Dendritic cell treated with granulocyte-macrophage colony-stimulating factor and Interleukin-4, amounts not matched to agents 40 ng/mL and 50 ng/mL, for 4 days (primary cell): ENCODE measurements around the gene DAZAP1.
A peak's percentile ranks its signal among the peaks of the same experiment; 100 is the strongest.
"Not testable (repeated sequence)": the region's sequence is repeated elsewhere in the genome, so short reads cannot be mapped to it uniquely, and the experiment has no call there.

Source experiments
- H3K27ac Mint-ChIP-seq: one replicate; pipeline ENCODE4 v1.8.0; 2022; ENCODE audit warnings: mild to moderate bottlenecking, mixed read lengths
- H3K27me3 Mint-ChIP-seq: one replicate; pipeline ENCODE4 v1.8.0; 2022; ENCODE audit warnings: mild to moderate bottlenecking, mixed read lengths
- H3K36me3 Mint-ChIP-seq: one replicate; pipeline ENCODE4 v1.8.0; 2022; ENCODE audit warnings: low read depth, mixed read lengths
- H3K4me1 Mint-ChIP-seq: one replicate; pipeline ENCODE4 v1.8.0; 2022; ENCODE audit warnings: low read depth, mixed read lengths
- H3K4me3 Mint-ChIP-seq: one replicate; pipeline ENCODE4 v1.8.0; 2022; ENCODE audit warnings: mild to moderate bottlenecking, moderate library complexity, mixed read lengths
- H3K9me3 Mint-ChIP-seq: one replicate; pipeline ENCODE4 v1.8.0; 2022; ENCODE audit warnings: mixed read lengths
- intact Hi-C: fragments of 100-400 bp; cut with micrococcal nuclease; formaldehyde crosslinking; loops from one replicate; pipeline ENCODE4 v1.15.0; 2022

DAZAP1 gene

GRCh38 chr19:1471010-1471514 lies 63.7 kb downstream of the DAZAP1 start:
- Mint-ChIP-seq H3K27ac (no peak overlapping the region), H3K27me3 (peaks cover 72% of the 10 kb centered on the region), H3K4me3 (peak overlapping the region; percentile 75), H3K4me1 (peaks cover 35% of the 10 kb centered on the region), H3K36me3 (peaks cover 30% of the 10 kb centered on the region), H3K9me3 (no peaks in the 10 kb centered on the region)
- intact Hi-C loops: loop anchor here (5.0 kb wide), 1 partner anchor 41 kb away; the partner anchor contains the start of gene ADAMTSL5

- peak overlapping the region; percentile 75 for H3K4me3 Mint-ChIP-seq
- peaks cover 36% of the 10 kb centered on the region for H3K36me3 Mint-ChIP-seq
- intact Hi-C loops: loop anchor here (5.0 kb wide), 1 partner anchor 41 kb away; the partner anchor contains the start of gene ADAMTSL5
- no peak overlapping the region for H3K27ac Mint-ChIP-seq
- H3K27me3 Mint-ChIP-seq: peaks cover 68% of the 10 kb centered on the region
- no peaks in the 10 kb centered on the region for H3K9me3 Mint-ChIP-seq
- peaks cover 35% of the 10 kb centered on the region for H3K4me1 Mint-ChIP-seq
Observed at GRCh38 chr19:1471515-1472160, 64.3 kb downstream of the DAZAP1 start.

- intact Hi-C loops: loop anchor here (5.0 kb wide), 1 partner anchor 40 kb away; the partner anchor contains the start of gene ADAMTSL5
- H3K4me3 Mint-ChIP-seq: no peak overlapping the region
- H3K27me3 Mint-ChIP-seq: peaks cover 63% of the 10 kb centered on the region
- H3K36me3 Mint-ChIP-seq: peaks cover 44% of the 10 kb centered on the region
- H3K27ac Mint-ChIP-seq: no peak overlapping the region
- H3K4me1 Mint-ChIP-seq: peaks cover 41% of the 10 kb centered on the region
- no peaks in the 10 kb centered on the region for H3K9me3 Mint-ChIP-seq
Observed at GRCh38 chr19:1472231-1473084, 65.1 kb downstream of the DAZAP1 start.

GRCh38 chr19:1473085-1473851 lies 65.9 kb downstream of the DAZAP1 start:
- Mint-ChIP-seq H3K9me3 (no peaks in the 10 kb centered on the region), H3K4me3 (no peak overlapping the region), H3K4me1 (peaks cover 42% of the 10 kb centered on the region), H3K27me3 (peaks cover 60% of the 10 kb centered on the region), H3K36me3 (peaks cover 51% of the 10 kb centered on the region), H3K27ac (no peak overlapping the region)
- intact Hi-C loops: loop anchor here (5.0 kb wide), 1 partner anchor 39 kb away; the partner anchor contains the start of gene ADAMTSL5

GRCh38 chr19:1474011-1474764 lies 66.8 kb downstream of the DAZAP1 start:
- intact Hi-C loops: loop anchor here (5.0 kb wide), 1 partner anchor 38 kb away; the partner anchor contains the start of gene ADAMTSL5
- H3K4me1 Mint-ChIP-seq: peaks cover 47% of the 10 kb centered on the region
- H3K9me3 Mint-ChIP-seq: no peaks in the 10 kb centered on the region
- H3K27ac Mint-ChIP-seq: no peak overlapping the region
- H3K27me3 Mint-ChIP-seq: peaks cover 54% of the 10 kb centered on the region
- peaks cover 57% of the 10 kb centered on the region for H3K36me3 Mint-ChIP-seq
- no peak overlapping the region for H3K4me3 Mint-ChIP-seq

- intact Hi-C loops: loop anchor here (5.0 kb wide), 1 partner anchor 37 kb away; the partner anchor contains the start of gene ADAMTSL5
- peaks cover 52% of the 10 kb centered on the region for H3K27me3 Mint-ChIP-seq
- peaks cover 52% of the 10 kb centered on the region for H3K4me1 Mint-ChIP-seq
- peaks cover 60% of the 10 kb centered on the region for H3K36me3 Mint-ChIP-seq
- no peak overlapping the region for H3K27ac Mint-ChIP-seq
- H3K9me3 Mint-ChIP-seq: no peaks in the 10 kb centered on the region
- no peak overlapping the region for H3K4me3 Mint-ChIP-seq
Observed at GRCh38 chr19:1474765-1475351, 67.5 kb downstream of the DAZAP1 start.

GRCh38 chr19:1475751-1476437 lies 68.5 kb downstream of the DAZAP1 start:
- Mint-ChIP-seq H3K27me3 (peaks cover 46% of the 10 kb centered on the region), H3K36me3 (peaks cover 60% of the 10 kb centered on the region), H3K4me1 (peaks cover 55% of the 10 kb centered on the region), H3K27ac (no peak overlapping the region), H3K9me3 (no peaks in the 10 kb centered on the region), H3K4me3 (no peak overlapping the region)
- intact Hi-C loops: no loop called here

GRCh38 chr19:1477056-1477455 lies 69.7 kb downstream of the DAZAP1 start:
- H3K4me3 Mint-ChIP-seq, H3K9me3 Mint-ChIP-seq, H3K27ac Mint-ChIP-seq, intact Hi-C loops: not testable (repeated sequence)
- peaks cover 35% of the 10 kb centered on the region for H3K27me3 Mint-ChIP-seq
- H3K36me3 Mint-ChIP-seq: peaks cover 60% of the 10 kb centered on the region
- peaks cover 44% of the 10 kb centered on the region for H3K4me1 Mint-ChIP-seq

GRCh38 chr19:1478934-1479707 lies 71.7 kb downstream of the DAZAP1 start, which contains the start of gene C19orf25:
TSS of gene C19orf25 (minus strand) at chr19:1479215. CDS start at chr19:1478903, 312 bp downstream.
- H3K27me3 Mint-ChIP-seq: peaks cover 15% of the 10 kb centered on the region
- peak within 1 kb of the TSS; percentile 100 for H3K4me3 Mint-ChIP-seq
- peaks cover 49% of the 10 kb centered on the region for H3K36me3 Mint-ChIP-seq
- peaks cover 27% of the 10 kb centered on the region for H3K4me1 Mint-ChIP-seq
- no peaks in the 10 kb centered on the region for H3K9me3 Mint-ChIP-seq
- intact Hi-C loops: no loop called here
- peak within 1 kb of the TSS; percentile 99 for H3K27ac Mint-ChIP-seq

- Mint-ChIP-seq H3K4me1 (peaks cover 27% of the 10 kb centered on the region), H3K36me3 (peaks cover 26% of the 10 kb centered on the region), H3K27me3 (peaks cover 3% of the 10 kb centered on the region), H3K27ac (no peak overlapping the region), H3K4me3 (no peak overlapping the region), H3K9me3 (no peaks in the 10 kb centered on the region)
- intact Hi-C loops: no loop called here
Observed at GRCh38 chr19:1481224-1481892, 74.0 kb downstream of the DAZAP1 start.

GRCh38 chr19:1481893-1482360 lies 74.5 kb downstream of the DAZAP1 start:
- H3K27me3 Mint-ChIP-seq: peaks cover 3% of the 10 kb centered on the region
- peaks cover 21% of the 10 kb centered on the region for H3K36me3 Mint-ChIP-seq
- no peak overlapping the region for H3K4me3 Mint-ChIP-seq
- peaks cover 26% of the 10 kb centered on the region for H3K4me1 Mint-ChIP-seq
- no peaks in the 10 kb centered on the region for H3K9me3 Mint-ChIP-seq
- intact Hi-C loops: no loop called here
- no peak overlapping the region for H3K27ac Mint-ChIP-seq
